HG02870 (cell line): ENCODE measurements around the gene ITGA6.

Source experiments
- ATAC-seq: cut with Tn5 transposase; IDR thresholded peaks from one replicate; pipeline ENCODE4 v1.9.1; 2021; ENCODE audit warnings: mild to moderate bottlenecking, moderate library complexity; ENCODE audit not compliant: unreplicated experiment

Gene ITGA6

DNA sequence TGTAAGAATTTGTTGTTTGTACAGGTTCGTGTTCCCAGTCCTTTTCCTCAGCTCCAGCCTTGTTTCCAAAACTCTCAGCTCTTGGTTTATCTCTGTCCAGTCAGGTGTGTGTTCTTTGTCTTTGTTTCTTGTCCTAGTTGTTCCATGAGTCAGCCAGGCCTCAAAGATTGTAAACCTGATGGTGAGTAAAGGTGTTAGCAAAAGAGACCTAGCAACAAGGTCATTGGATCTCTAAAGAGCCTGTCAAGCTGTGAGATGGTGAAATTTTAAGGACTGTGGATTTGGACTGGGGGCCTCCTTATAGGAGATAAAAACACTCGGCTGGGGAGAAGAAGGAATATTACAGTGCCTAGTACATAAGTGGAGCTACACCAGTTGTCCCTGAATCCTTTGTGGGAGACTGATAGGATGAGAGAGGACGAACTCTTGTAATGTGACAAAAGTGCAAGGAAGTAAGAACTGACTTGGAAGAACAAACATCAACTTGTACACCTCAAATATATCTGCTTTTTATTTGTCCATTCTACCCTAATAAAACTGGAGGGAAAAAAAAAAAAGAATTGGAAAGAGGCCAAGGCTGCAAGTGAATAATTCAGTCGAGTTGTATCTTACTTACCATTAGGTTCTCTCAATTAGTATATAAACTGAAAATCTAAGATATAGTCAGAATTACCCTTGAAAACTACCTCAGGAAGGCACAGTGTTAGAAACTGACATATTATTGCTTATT lies 37.2 kb downstream of the ITGA6 start:
- ATAC-seq: no peak

DNA sequence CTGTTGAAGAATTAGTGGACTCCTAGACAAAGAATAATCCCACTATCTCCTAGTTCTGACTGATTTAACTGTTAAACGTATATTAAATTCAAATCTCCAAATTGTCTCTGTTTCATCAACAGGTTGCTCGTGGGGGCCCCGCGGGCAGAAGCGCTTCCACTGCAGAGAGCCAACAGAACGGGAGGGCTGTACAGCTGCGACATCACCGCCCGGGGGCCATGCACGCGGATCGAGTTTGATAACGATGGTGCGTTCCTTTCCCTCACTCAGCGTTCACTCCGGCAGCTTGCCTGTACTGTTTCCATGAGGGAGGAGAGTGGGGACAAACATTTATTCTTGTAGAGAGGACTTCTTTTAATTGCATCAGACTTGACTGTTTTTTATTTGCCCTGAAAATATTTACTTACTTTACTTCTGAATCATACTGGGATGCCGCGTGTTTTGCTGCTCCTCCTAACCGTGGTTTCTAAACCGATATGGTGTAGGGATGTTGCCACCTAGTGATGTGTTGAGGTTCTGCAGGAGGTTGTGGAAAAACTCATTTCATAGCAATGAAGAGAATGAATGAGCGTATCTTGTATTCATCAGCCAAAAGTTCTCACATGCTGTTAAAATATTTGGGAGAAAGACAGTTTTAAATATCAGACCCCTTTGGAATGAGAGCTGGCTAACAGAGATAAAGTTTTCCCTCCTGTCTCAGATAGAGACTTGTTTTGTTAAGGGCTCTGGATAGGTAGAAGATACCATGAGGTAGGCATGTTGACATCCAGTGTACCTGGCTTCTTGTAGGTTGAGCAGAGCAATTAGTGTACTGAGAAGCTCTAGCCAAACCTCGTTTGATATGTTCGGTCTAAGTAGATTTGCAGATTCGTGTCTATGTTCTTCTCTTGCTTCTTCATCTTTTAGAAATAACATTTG lies 38.3 kb downstream of the ITGA6 start:
- peak; percentile 57 for ATAC-seq

DNA sequence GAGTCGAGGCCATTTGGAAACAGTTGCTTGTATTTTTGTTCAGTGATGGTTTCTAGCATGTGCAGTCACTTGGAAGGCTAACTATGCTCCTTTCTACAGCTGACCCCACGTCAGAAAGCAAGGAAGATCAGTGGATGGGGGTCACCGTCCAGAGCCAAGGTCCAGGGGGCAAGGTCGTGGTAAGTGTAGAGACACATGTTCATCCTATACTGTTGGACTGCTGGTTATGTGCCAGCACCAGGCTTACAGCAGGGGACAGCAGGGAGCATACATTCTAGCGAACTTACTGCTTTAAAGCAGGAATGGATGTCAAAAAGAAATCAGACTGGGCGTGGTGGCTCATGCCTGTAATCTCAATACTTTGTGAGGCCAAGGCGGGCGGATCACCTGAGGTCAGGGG lies 40.0 kb downstream of the ITGA6 start:
- no peak for ATAC-seq

DNA sequence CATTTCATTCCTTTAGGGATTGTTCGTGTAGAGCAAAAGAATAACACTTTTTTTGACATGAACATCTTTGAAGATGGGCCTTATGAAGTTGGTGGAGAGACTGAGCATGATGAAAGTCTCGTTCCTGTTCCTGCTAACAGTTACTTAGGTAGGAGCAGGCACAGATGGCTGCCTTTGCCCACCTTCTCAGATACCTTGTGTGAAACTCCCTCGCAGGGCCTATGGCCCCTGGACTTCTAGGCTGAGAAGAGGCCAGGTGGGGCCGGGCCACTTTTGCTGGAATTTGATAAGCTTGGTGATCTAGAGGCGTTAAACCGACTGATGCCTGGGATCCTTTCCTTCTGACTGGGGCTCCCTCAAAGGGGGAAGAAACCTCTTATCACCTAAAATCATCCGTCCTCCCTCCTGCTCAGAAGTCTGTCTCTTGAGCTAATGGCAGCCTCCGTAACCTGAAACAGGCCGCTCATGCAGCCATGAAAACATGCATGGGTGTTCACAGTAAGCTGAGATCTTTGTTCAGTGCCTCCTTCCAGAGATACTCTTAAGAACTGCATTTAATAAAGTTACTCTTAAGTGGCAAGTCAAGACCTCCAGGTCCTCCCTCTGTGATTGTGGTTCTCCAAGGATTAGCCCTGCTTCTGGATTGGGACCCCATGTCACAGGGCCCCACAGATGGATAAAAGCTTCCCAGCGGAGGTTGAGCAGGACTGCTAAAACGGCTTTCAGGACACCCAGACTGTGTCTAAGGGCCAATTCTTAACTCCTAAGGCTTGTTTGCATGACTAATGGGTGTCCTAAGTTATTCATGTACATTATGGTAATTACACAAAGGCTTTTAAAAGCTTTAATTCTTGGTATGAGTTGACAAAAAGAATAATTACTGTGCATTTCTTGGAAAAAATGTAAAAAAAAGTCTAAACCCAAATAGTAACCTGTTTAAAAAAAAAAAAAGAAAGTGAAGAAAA lies 43.9 kb downstream of the ITGA6 start:
- no peak for ATAC-seq

DNA sequence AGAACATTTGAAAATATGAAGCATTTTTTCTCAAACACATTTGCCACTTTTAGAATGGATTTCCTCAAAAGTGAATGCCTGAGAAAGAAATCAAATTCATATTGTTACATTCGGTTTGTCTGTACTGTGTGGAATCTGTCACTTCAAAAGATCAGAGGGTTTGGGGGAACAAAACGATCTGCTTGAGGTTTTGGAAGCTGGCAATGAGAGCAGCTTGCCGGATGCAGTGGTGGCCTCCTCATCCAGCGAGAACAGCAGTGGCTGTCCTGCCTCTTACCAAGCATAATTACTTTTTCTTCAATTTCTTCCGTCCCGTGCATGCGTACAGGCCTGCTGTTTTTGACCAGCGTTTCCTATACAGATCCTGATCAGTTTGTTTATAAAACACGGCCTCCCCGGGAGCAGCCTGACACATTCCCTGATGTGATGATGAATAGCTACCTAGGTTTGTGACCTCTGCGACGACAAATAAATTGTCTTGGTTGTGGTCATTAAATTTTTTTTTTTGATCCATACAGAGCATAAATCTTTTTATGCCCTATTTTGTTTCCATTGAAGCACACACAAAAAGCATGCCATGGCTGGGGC lies 45.2 kb downstream of the ITGA6 start:
- no peak for ATAC-seq

DNA sequence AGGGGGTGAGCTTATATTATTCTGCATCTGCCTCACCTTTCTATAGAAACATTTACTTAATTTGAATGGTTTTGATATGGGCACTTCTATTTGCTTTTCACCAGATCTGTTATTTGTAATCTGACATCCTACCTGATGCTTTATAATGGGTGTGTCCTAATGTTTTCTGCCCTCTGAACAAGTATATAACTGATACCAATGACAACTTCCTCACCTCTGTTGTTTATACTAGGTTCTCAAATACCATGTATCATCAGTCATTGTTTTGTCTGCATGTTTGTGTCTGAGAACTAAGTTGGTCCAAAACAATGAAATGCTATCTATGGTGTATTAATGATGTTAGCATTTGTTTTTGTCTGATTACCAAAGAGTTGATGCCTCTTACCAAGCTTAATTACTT lies 45.8 kb downstream of the ITGA6 start:
- ATAC-seq: no peak

DNA sequence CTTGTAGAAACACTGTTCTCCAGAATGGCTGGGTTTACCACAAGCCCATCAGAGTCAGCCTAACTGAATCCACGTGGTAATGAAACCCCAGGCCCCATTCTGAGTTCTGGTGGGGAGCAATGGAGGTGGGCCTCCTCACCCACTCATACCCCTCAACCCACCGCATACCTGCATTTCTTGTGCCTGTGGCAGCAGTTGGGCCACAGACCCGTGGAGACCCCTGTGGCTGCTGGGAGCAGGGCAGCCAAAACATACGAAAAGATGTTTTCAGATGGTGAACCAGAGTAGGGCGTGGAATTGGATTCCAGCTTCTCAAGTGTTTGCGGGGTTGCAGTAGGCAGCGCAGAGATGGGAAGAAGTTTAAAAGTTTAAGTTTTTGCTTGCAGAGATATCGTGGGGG lies 51.0 kb downstream of the ITGA6 start:
- no peak for ATAC-seq

DNA sequence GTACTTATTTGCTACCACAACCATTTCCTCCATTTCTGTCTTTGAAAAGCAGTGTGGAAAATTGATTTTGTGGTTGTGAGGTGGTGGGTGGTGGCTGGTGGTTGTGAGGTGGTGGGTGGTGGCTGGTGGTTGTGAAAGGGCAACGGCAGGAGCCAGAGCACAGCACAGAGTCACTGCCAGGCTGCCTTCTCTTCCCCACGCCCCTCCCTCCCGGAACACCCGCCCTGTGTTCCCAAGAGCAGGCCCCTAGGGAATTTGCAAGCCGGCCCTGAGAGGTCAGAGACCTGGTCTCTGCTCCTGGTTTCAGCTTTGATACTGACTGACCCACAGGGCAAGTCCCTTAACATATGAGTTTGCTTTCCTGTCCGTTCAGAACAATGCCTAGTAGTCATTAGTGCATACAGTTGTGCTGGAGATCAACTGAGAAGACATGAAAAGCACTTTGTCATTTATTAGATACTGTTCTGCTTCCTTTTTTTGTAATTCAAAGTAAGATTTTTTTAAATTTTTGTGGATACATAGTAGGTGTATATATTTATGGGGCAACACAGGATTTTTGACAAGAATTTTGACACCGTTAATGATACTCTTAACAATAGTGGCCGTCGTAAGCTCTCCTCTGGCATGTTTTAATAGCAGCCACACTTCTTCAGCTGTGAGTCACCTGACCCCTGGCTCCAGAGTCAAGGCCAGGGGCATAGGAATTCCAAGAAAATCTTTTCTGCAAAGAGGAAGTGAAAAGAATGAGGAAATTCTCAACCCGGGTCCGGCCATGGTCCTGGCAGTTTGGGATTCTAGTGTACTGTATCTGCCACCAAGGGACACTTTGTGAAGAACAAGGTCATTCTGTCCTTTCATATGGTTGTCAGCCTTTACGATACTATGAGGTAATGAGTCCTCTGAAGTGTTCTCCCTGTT lies 53.2 kb downstream of the ITGA6 start:
- no peak for ATAC-seq

DNA sequence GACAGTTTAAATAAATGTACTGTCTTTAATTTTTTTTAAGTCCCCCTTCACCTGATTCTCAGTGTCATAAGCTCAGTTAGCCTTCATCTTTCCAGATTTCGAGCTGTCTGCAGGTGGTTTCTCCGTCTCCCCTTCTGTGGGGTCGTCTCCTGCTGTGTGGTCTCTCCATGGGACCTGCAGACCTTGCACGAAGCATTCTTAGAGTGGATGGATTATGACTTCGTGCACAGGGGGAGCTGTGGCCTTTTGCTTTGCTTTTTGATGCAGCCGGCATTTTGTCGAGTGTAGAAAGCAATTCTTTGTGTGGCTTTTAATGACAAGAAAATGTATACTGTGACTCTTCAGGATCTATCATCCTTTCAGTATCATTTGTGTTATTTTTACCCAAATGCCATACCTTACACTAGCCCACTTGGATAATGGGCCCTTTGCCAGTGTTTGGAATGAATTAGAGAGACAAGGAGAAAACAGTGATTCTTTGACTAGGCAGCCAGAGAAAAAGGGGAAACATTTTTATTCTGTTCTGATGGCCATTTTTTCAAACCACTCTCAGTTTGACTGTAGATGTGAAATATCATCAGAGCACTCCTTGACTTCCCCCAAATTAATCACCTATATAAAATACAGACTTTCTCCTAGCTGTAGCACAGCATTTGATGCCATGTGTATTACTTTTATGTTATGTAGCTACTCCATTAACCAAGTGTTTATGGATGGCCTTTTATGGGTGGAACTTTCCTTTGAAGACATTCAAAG lies 54.3 kb downstream of the ITGA6 start:
- ATAC-seq: no peak

DNA sequence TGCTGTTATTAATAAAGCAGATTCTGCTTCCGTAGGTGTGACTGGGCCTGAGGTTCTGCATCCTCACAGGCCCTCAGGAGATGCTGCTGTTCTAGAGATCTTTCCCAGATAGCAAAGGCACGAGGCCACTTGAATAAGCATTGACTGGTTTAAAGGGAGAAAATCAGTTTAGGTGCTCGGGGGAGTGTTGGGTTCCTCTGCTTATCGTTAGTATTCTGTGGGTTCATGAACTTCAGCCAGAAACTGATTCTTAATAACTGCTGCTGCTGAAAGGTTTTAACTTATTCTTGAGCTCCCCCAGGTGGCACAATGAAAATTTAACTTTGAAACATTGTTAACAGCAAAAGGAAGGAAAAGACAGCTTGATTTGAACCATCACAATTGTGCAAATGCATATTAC lies 56.9 kb downstream of the ITGA6 start:
- no peak for ATAC-seq

DNA sequence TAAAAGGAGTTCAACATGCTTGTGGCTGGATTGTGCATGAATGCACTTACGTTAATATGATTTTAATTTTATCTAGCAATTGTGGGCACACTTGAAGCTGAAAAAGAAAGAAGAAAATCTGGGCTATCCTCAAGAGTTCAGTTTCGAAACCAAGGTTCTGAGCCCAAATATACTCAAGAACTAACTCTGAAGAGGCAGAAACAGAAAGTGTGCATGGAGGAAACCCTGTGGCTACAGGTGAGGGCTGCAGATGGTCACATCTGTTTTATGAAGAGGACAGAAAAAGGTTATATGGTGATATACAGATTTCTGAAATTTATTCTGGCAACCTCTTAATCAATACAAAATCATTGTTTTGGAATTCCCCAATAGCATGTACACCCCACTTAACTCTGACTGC lies 57.3 kb downstream of the ITGA6 start:
- ATAC-seq: no peak

DNA sequence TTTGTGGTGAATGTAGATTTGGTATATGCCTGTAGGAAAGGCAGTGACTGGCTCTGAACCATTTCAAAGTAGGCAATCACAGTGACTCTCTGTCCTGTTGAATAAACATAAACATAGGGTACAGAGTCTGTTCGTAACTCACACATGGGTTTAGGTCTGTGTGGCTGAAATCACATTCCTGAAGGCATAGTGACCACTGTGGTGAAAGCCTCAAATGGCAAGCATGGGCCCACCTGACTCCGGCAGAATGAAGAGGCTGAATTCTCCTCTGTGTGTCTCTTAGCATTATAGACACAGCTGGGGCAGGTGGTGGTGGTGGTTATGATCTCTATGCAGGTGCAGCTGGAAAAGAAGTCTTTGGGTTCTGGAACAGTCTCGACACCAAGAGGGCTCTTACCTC lies 61.2 kb downstream of the ITGA6 start:
- no peak for ATAC-seq

DNA sequence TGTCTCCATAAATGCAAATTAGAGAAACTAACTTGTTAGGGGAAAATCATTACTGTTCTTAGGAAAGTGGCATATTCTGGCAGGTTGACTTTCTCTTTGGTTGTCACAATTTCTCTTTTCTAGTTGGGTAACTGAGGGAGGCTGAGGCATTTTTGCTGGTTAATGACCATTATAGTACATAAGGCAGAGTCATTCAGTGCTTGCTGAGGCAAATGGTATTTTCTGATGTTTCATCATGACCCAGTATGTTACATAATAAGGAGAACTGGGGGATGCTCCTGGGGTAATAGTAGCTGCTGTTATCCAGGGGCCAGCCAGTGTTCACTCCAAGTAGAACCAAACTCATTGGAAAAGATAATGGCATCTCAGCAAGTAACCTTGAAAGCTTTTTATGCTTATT lies 62.3 kb downstream of the ITGA6 start:
- ATAC-seq: no peak

DNA sequence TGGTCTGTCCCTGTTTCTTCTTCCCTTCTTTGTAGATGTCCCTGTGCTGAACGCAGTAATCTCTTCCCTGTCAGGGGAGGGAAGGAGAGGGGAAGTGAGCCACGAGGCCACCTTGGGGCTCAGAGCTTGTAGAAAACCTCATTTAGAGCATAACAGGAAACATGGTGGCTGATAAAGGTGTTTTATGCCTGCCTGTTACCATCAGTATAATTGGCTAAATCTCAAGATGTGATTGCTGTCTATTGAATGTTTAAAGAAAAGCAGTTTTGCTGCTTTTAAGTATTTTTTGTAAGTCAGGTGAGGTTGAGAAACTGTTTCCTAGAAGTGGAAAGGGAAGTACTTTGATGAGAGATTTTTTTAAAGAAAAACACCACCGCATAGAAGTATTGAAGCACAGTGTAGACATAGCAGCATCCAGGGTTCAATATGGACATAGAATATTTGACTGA lies 68.8 kb downstream of the ITGA6 start:
- ATAC-seq: no peak

DNA sequence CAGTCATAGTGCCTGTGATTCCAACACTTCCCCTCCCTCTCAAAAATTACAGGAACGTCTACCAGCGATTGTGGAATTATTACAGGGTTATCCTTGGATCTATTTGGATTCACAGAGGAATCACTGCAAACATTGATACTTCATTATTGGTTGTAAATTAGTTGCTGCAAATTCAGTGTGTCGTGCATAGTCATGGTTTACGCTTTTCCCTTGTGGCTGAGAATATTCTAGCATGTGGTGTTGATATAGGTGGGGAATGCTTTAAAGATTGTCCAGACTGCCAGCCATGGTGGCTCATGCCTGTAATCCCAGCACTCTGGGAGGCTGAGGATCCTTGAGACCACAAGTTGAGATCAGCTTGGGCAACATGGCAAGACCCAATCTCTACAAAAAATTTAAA lies 79.8 kb downstream of the ITGA6 start:
- ATAC-seq: no peak

DNA sequence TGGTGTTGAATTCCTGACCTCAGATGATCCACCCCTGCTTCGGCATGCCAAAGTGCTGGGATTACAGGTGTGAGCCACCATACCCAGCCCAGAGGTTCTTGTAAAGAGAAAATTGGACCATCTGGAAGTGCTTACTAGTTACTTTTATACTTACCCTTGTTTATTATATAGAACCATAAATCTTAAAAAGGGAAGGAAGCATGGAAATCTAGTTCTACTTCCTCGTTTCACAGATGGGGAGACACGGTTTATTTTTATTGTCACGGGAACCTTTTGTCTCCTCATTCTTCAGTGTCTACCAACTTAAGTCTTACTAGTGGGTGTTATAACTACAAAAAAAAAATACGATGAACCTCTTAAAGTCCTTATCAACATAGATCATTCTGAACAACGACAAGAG lies 82.7 kb downstream of the ITGA6 start:
- ATAC-seq: no peak

DNA sequence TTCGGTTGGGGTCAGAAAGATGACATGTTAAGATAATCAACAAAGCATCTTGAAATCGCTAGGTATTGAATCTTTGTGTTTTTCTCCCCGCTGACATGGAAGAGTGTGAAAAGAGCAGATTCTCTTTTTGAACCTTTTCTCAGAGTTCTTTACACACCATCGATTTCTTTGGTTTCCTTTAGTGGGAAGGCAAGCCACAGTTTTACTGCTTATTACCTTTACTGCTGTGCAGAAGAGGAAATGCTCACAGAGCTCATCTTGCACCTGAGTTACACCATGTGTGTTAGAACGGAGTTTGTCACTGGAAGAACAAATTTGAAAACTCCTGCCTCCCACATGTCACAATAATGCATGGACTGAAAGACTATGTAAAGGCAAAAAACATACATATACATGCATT lies 83.2 kb downstream of the ITGA6 start:
- no peak for ATAC-seq

DNA sequence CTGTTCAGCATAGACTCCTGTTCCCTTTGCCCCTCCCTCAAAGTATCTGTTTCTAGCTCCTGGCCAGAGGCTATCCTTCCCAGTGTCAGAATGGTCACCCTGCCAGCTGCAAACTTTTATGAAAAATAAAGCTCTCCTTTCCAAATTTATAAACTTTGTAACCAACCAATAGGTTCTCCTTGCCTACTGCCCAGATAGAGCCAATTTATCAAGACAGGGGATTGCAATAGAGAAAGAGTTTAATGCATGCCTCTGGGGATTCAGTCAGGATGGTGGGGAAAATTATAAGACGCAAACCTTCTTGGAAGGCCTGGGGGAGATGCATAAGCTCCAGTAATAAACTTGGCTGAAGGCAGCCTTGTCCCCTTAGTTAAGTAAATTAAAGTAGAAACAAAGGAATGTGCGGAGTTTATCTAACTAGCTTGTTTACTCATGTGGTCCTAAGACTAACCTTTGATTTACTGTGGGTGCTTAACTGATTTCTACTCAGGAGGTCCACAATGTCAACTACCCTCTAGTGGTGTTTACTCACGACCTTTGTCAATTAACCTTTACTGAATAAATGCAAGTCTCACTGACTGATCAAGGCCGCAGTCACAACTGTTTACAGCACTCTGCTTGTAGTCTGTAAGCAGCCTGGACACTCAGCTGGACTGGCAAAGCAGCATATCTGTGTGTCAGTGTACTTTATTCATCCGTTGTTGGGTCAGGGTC lies 85.6 kb downstream of the ITGA6 start:
- no peak for ATAC-seq
